Measurements from ENCODE around the gene EFNA2. TPM values are rescaled to one million over a fixed set of nuclear protein-coding genes. Genes with fewer than 3 reads are reported as not detected.
"Not testable (repeated sequence)": the region's sequence is repeated elsewhere in the genome, so short reads cannot be mapped to it uniquely, and the experiment has no call there.

Gene EFNA2
- total and polyA plus RNA-seq, 2 of the 8 experiments (the other 6 are each of a cell fraction or from before 2014, with no cell fraction given): 4.0 to 7.0 TPM

GRCh38 chr19:1332208-1332607 lies 46.5 kb downstream of the EFNA2 start:
- H3K4me3 ChIP-seq (ENCODE audit: extremely low read depth in 1 of 4, insufficient read depth in 2 of 4, low read depth in 3 of 4, low read length in 4 of 4); H3K4me1 ChIP-seq (replicated peaks in 1 of 4; ENCODE audit: control insufficient read depth in 3 of 4, insufficient read depth in 4 of 4, low read length in 3 of 4); H3K23ac ChIP-seq (ENCODE audit: insufficient read length); H3K79me1 ChIP-seq (ENCODE audit: low read depth, low read length); H3K4me2 ChIP-seq (ENCODE audit: insufficient read depth in 1 of 2, low read depth in 2 of 2, low read length in 2 of 2); H2BK120ac ChIP-seq (replicated peaks; ENCODE audit: low read depth, low read length); H4K5ac ChIP-seq (ENCODE audit: insufficient read length, low read depth, low read length); H3K27ac ChIP-seq (ENCODE audit: low read depth, low read length); H2BK5ac ChIP-seq (ENCODE audit: low read depth, low read length); H3K4ac ChIP-seq (replicated peaks; ENCODE audit: insufficient read length, low read depth, low read length); DNase-seq (ENCODE audit: low read depth in 1 of 2, low spot score in 2 of 2); FAIRE-seq; H3K23me2 ChIP-seq (ENCODE audit: low read depth, low read length); H2AFZ ChIP-seq (ENCODE audit: low read length); H3K14ac ChIP-seq (ENCODE audit: insufficient read length); H3K56ac ChIP-seq (replicated peaks; ENCODE audit: insufficient read length, low read depth, low read length); H3K9me3 ChIP-seq (ENCODE audit: insufficient read depth in 2 of 2, low read depth in 1 of 2, low read length in 1 of 2); H2AK5ac ChIP-seq (ENCODE audit: low read depth, low read length); H2BK12ac ChIP-seq (ENCODE audit: low read depth, low read length); H3K79me2 ChIP-seq (ENCODE audit: control insufficient read depth in 1 of 2, insufficient read depth in 2 of 2, low read length in 2 of 2); H3K18ac ChIP-seq (ENCODE audit: extremely low read depth, low read length); H3K27me3 ChIP-seq (replicated peaks in 1 of 4; ENCODE audit: control insufficient read depth in 3 of 4, extremely low read depth in 1 of 4, insufficient read depth in 3 of 4, low read length in 3 of 4); H4K8ac ChIP-seq (ENCODE audit: extremely low read depth, insufficient read depth, low read length); H2BK20ac ChIP-seq (ENCODE audit: low read length); H4K20me1 ChIP-seq (replicated peaks in 1 of 2; ENCODE audit: control insufficient read depth in 1 of 2, insufficient read depth in 2 of 2, low read length in 2 of 2); H4K91ac ChIP-seq (replicated peaks; ENCODE audit: insufficient read length, low read length); H3K9ac ChIP-seq (replicated peaks in 1 of 4; ENCODE audit: extremely low read depth in 1 of 4, low read depth in 3 of 4, low read length in 3 of 4); H3K36me3 ChIP-seq (ENCODE audit: control insufficient read depth in 2 of 4, insufficient read depth in 4 of 4, low read length in 3 of 4): not testable (repeated sequence)
- H2BK15ac ChIP-seq (ENCODE audit: low read length): peak overlapping the region; percentile 6; the same call in 1 of the 2 replicates
- 83% methylated on average over 3 of the region's 8 CpGs; no CpG with 5 or more reads in 1 of the 2 experiments for WGBS, 2 experiments (ENCODE audit: extremely low coverage in 1 of 2, insufficient coverage in 1 of 2, insufficient read length in 1 of 2, insufficient replicate concordance in 2 of 2, low coverage in 1 of 2, low lambda C conversion rate in 2 of 2, missing lambda C conversion rate in 1 of 2)
- POLR2A ChIA-PET (ENCODE audit: partially characterized antibody): interaction anchor here (1.1 to 1.3 kb wide), 3 partner anchors 40 to 98 kb away, joined by 3 read pairs; no protein-coding TSS in a partner anchor
- CTCF ChIA-PET (ENCODE audit: partially characterized antibody): interaction anchor here (1.2 to 2.0 kb wide), 4 partner anchors 16 to 31 kb away, joined by 4 to 7 read pairs (median 4); no protein-coding TSS in a partner anchor
